Stimulated activated CD4-positive, alpha-beta T cell treated with anti-CD3 and anti-CD28 coated beads, Interleukin-15, amount 100 ng/mL, for 1 hour (primary cell): ENCODE measurements around the gene ATXN1.
"Not testable (repeated sequence)": the region's sequence is repeated elsewhere in the genome, so short reads cannot be mapped to it uniquely, and the experiment has no call there.

Source experiments
- DNase-seq, 2 donors: peaks; one replicate each; pipeline ENCODE4 v3.0.0-alpha.2; 2020; ENCODE audit warnings: low read depth in 1 of 2, low spot score in 1 of 2

The ATXN1 gene

GRCh38 chr6:16704401-16705045, 56.7 kb downstream of the ATXN1 start:
- DNase-seq: no peak

- not testable (repeated sequence) for DNase-seq
Observed at GRCh38 chr6:16702627-16703378, 58.5 kb downstream of the ATXN1 start.

DNA sequence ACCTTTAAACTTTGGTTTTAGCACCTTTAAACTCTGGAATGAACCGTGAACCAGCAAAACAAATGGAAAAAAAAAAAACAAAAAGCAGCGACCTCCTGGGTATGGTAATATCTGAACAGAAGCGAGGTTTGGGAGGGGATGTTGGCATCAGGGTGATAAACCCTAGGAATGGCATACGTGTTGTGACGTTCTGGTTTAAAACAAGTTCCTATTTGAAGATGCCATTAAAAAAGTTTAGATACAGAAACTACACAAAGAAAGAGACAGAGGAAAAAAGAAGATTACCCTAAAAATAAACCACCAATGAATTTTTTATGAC, 60.4 kb downstream of the ATXN1 start:
- no peak for DNase-seq

- DNase-seq: no peak
Observed at GRCh38 chr6:16700202-16700915, 60.9 kb downstream of the ATXN1 start.

- no peak for DNase-seq
Observed at GRCh38 chr6:16698997-16699868, 62.0 kb downstream of the ATXN1 start.

GRCh38 chr6:16698162-16698533, 63.1 kb downstream of the ATXN1 start:
- DNase-seq: no peak

DNA sequence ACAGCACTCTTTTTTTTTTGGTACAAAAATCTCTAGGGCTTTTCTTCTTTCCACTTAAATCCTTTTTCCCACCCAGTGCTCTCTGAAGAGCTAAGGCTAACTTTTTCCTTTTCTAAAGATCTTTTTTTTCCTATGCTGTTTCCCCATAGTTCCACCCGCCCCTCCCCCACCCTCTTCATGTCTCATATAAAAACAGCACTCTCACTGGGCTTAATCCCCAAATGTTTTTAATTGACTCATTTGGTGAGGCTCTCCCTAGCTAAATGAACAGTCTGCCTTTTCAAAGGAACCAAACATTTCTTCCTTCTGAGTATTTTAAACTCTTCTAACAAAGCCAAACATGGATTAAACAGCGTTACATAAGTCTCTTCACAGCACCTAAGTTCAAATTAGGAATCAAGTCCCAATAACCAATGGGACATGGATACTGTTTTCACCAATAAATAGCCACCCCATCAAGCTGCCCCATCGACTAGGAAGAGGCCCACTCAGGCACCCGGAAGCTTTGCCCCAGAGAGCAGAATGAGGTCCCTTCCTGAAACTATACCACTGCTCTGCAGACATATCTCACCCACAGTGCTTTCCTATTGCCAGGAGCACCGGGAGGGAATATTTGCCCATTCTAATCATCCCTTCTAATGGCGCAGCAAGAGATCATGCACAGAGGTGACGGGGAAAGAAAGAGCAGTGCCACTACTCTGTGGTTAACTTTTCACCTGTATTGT, 63.7 kb downstream of the ATXN1 start:
- no peak for DNase-seq

DNA sequence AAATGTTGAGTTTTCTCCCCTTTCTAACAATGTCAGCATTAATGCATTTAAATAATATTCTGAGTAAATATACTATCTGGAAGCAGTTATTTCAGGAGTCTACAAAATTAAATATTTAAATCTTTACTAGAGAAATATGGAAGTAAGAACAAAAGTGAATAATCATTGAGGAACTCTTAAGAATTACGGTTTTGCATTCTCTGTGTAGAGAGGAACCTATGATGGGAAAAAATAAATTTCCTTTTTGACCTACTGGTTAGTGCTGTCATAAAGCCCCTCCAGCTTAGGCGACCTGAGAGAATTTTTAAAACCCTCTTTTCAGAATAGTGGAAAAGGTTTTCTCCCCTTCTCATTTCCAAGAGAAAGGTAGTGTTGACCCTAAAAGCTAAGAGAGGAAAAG, 64.8 kb downstream of the ATXN1 start:
- no peak for DNase-seq

DNA sequence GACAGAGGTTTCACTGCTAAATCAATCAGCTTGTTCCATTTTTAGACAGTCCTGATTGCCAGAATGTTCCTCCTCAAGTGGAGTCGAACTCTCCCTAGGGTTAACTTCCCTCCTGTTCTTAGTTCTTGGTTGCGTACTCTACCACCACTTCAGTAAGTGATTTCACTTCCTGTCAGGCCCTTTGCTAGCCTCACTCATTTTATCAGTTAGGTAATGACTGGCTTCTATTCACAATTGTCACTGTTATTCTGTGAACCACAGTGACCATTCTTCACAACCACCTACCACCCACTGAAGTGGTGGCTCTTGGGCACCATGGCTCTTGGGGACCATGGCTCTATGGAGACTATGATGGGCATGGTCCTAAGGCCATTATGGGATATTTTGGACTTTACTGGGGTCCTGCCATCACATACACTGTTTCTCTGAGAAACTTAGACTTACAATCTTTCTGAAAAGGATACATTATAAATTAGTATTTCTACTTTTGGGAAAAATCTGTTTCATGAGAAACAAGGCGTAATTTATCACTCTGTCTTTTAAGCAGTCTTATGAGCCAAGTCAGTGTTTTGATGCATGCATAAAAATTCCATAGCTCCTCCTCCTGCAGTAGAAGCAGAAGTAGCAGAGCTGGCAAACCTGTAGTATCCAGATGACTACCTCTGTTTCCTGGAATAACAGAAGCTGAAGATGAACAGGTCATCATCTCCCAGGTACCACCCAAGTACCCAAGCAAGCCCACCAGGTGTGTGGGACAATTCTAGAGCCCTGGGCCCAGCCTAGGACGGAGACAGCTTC, 66.3 kb downstream of the ATXN1 start:
- no peak for DNase-seq

- DNase-seq: no peak
Observed at GRCh38 chr6:16691324-16691723, 69.9 kb downstream of the ATXN1 start.

GRCh38 chr6:16690608-16691142, 70.6 kb downstream of the ATXN1 start:
- no peak for DNase-seq

GRCh38 chr6:16689788-16690607, 71.3 kb downstream of the ATXN1 start:
- no peak for DNase-seq

DNA sequence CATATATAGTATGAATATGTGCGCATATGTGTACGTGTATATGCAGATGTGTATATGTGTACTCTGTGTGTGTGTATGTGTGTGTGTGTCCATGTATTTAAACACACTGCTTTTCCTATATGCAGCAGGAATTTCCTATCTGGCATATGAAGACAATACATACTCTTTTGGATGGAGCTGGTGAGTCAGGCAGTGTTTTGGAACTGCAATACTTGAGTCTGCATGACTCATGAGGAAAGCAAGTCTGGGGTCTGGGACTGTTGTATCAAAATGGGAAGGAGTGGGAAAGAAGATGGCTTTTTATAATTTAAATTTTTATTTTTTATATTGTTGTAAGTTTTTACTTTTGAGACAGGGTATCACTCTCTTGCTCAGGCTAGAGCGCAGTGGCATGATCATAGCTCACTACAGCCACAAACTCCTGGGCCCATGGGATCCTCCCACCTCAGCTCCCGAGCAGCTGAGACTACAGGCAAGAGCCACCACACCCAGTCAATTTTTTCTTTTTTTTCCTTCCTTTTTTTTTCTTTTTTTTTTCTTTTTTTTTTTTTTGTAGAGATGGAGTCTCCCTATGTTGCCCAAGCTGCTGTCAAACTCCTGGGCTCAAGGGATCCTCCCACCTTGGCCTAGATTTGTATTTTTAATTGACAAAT, 72.2 kb downstream of the ATXN1 start:
- DNase-seq: no peak

- DNase-seq: no peak
Observed at GRCh38 chr6:16688436-16688835, 72.8 kb downstream of the ATXN1 start.

- no peak for DNase-seq
Observed at GRCh38 chr6:16687045-16687444, 74.2 kb downstream of the ATXN1 start.

DNA sequence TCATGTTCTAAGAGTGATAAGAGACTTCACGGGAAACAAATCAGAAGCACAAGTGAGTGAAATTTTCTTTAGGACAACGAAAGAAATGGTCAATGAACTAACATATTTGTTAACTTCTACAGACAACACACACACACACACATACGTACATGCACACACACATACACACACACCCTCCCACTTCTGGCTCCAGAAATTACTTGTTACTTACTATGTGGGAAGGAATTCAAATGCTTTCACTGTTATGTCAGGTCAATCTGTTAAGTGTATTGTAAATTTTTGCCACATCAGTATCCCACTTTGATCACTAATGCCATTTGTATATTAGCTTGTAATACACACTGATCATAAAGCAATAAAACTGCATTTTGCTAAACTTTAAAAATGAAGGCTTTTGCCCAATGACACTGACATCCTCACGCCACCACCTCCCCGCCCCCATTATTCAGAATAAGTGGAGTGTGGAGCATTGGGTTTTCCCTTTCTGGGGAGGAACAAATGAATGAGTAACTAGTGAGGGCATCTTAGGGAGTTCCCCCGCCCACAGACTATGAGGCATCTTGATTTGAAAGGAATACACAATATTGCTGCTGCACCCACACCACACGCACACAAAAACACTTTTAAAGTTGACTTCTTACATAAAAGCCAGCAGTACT, 76.2 kb downstream of the ATXN1 start:
- DNase-seq: peak in 1 of 2 donors; percentile 65

DNA sequence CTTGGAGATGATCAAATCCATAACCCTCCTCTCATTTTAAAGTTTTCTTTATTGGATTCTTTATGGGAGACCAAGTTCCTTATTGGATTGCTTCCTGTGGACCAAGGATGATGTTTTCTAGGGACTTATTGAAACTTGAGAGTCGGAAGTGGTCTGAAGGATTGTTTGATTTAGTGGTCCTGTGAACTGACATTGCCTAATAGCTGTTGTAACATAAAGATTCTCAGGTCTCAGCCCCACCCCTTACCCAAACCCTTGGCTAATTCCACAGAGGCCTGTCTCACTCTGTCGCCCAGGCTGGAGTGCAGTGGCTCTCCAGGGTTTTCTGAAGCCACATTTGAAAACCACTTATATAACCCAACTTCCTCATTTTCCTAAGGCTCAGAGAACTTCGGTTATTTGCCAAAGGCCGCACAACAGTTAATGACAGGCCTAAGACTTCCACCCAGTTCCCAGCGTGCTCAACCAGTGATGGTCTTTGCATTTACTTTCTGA, 77.0 kb downstream of the ATXN1 start:
- DNase-seq: no peak
